ENCODE data around the gene DNAJC18.

The DNAJC18 gene

GRCh38 chr5:139425497-139425896, 13.8 kb downstream of the DNAJC18 start:
- no peak for ATAC-seq
- TF ChIP-seq, protein P1, sequence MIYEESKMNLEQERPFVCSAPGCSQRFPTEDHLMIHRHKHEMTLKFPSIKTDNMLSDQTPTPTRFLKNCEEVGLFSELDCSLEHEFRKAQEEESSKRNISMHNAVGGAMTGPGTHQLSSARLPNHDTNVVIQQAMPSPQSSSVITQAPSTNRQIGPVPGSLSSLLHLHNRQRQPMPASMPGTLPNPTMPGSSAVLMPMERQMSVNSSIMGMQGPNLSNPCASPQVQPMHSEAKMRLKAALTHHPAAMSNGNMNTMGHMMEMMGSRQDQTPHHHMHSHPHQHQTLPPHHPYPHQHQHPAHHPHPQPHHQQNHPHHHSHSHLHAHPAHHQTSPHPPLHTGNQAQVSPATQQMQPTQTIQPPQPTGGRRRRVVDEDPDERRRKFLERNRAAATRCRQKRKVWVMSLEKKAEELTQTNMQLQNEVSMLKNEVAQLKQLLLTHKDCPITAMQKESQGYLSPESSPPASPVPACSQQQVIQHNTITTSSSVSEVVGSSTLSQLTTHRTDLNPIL (CRISPR knock-in tag; IDR thresholded peaks at IDR 0.05; ENCODE audit: low read depth) = no peak
- TF ChIP-seq TCF4 (CRISPR knock-in tag; IDR thresholded peaks at IDR 0.05; ENCODE audit: borderline replicate concordance) = no peak
- TF ChIP-seq ZNF8 (CRISPR knock-in tag; IDR thresholded peaks at IDR 0.05) = no peak
- TF ChIP-seq, protein P2, sequence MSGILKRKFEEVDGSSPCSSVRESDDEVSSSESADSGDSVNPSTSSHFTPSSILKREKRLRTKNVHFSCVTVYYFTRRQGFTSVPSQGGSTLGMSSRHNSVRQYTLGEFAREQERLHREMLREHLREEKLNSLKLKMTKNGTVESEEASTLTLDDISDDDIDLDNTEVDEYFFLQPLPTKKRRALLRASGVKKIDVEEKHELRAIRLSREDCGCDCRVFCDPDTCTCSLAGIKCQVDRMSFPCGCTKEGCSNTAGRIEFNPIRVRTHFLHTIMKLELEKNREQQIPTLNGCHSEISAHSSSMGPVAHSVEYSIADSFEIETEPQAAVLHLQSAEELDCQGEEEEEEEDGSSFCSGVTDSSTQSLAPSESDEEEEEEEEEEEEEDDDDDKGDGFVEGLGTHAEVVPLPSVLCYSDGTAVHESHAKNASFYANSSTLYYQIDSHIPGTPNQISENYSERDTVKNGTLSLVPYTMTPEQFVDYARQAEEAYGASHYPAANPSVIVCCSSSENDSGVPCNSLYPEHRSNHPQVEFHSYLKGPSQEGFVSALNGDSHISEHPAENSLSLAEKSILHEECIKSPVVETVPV (CRISPR knock-in tag; IDR thresholded peaks at IDR 0.05) = no peak
- TF ChIP-seq ARNTL (CRISPR knock-in tag; IDR thresholded peaks at IDR 0.05; ENCODE audit: borderline replicate concordance, low read depth) = no peak

DNA sequence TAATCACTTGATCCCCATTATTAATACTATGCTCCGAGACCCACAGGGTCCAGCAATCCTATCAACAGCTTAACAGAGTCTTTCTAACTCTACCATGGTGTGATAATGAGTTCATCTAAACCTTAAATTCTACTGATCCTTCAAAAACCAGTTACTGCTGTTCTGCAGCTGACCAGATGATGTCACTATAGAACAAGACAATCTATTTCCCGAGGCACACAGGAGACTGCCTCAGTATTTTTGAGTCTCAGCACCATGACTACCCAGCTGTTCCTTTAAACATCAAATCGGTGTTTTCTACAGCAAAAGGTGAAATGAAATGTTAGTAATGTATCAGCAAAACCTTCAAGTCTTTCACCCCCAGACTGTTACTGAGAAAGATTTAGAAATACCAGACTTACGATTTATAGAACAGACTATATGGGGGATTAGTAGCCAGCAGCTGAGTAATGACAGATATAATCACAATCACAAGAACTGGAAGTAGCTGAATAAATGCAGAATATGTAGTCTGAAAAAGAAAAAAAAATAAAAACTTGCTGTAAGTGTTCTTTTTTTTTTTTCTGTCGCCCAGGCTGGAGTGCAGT, 16.9 kb downstream of the DNAJC18 start:
- ATAC-seq = peak; percentile 94
- TF ChIP-seq GLIS3 (CRISPR knock-in tag; IDR thresholded peaks at IDR 0.05) (no peak), ZNF8 (CRISPR knock-in tag; IDR thresholded peaks at IDR 0.05) (no peak), TCF4 (CRISPR knock-in tag; IDR thresholded peaks at IDR 0.05; ENCODE audit: borderline replicate concordance) (no peak), ZC3H10 (CRISPR knock-in tag; IDR thresholded peaks at IDR 0.05) (no peak), ZNF70 (CRISPR knock-in tag; IDR thresholded peaks at IDR 0.05) (no peak), TOX (CRISPR knock-in tag; IDR thresholded peaks at IDR 0.05; ENCODE audit: borderline replicate concordance) (no peak), CSDC2 (CRISPR knock-in tag; IDR thresholded peaks at IDR 0.05) (no peak), ARNTL (CRISPR knock-in tag; IDR thresholded peaks at IDR 0.05; ENCODE audit: borderline replicate concordance, low read depth) (no peak), ZNF565 (CRISPR knock-in tag; conservative IDR thresholded peaks at IDR 0.05; ENCODE audit: low read depth) (no peak), BACH2 (CRISPR knock-in tag; IDR thresholded peaks at IDR 0.05; ENCODE audit: borderline replicate concordance) (no peak), ISL1 (CRISPR knock-in tag; IDR thresholded peaks at IDR 0.05) (no peak), RARB (CRISPR knock-in tag; IDR thresholded peaks at IDR 0.05) (no peak)
- TF ChIP-seq, protein P1 (CRISPR knock-in tag; IDR thresholded peaks at IDR 0.05; ENCODE audit: low read depth) = no peak
- TF ChIP-seq, protein P3, sequence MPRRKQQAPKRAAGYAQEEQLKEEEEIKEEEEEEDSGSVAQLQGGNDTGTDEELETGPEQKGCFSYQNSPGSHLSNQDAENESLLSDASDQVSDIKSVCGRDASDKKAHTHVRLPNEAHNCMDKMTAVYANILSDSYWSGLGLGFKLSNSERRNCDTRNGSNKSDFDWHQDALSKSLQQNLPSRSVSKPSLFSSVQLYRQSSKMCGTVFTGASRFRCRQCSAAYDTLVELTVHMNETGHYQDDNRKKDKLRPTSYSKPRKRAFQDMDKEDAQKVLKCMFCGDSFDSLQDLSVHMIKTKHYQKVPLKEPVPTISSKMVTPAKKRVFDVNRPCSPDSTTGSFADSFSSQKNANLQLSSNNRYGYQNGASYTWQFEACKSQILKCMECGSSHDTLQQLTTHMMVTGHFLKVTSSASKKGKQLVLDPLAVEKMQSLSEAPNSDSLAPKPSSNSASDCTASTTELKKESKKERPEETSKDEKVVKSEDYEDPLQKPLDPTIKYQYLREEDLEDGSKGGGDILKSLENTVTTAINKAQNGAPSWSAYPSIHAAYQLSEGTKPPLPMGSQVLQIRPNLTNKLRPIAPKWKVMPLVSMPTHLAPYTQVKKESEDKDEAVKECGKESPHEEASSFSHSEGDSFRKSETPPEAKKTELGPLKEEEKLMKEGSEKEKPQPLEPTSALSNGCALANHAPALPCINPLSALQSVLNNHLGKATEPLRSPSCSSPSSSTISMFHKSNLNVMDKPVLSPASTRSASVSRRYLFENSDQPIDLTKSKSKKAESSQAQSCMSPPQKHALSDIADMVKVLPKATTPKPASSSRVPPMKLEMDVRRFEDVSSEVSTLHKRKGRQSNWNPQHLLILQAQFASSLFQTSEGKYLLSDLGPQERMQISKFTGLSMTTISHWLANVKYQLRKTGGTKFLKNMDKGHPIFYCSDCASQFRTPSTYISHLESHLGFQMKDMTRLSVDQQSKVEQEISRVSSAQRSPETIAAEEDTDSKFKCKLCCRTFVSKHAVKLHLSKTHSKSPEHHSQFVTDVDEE (CRISPR knock-in tag; IDR thresholded peaks at IDR 0.05) = no peak
- TF ChIP-seq, protein P4, sequence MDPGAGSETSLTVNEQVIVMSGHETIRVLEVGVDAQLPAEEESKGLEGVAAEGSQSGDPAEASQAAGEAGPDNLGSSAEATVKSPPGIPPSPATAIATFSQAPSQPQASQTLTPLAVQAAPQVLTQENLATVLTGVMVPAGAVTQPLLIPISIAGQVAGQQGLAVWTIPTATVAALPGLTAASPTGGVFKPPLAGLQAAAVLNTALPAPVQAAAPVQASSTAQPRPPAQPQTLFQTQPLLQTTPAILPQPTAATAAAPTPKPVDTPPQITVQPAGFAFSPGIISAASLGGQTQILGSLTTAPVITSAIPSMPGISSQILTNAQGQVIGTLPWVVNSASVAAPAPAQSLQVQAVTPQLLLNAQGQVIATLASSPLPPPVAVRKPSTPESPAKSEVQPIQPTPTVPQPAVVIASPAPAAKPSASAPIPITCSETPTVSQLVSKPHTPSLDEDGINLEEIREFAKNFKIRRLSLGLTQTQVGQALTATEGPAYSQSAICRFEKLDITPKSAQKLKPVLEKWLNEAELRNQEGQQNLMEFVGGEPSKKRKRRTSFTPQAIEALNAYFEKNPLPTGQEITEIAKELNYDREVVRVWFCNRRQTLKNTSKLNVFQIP (CRISPR knock-in tag; IDR thresholded peaks at IDR 0.05; ENCODE audit: borderline replicate concordance, low read depth) = no peak

DNA sequence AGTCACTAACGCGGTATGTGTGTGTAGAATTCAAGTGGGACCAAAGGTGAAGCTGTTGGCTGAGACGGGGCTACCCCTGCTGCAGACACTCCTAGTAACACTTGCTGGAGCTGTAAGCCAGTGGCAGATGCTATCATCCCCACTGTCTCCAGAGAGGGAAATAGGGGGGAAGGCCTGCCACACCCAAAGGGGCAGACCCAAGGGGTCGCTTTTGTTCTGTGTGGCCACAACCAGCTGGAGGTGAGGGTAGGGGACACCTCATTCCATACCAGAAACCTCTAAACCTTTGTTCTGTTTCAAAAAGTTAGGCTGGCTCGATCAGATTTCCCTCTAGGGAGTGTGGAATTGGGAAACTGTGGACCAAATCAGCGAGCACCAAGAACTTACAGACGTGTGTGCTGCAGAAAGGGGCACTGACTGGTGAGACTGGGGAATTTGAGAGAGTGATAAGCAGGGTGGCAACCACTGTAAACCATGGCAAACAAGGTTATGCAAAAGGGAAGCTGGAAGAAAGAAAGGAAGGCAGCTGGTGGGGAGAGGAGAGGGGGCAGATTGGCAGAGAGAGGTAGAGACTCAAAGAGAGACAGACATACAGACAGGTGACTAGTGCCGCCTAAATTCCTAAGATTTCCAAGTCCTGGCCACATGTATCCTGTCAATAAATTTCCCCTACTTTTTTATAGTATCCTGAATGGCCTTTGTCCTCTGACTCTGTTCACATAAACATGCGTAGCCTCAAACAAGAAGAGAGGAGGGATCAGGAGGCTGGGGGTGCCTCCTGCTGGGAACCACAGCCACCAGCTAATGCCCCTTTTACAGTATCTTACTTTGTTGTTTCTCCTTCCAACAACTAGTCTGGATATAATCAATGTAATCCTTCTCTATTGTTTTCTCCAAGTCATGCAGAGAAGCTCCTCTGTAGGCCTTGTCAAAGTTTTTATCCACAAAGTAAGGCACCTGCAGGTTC, 19.8 kb downstream of the DNAJC18 start:
- TF ChIP-seq TCF4 (CRISPR knock-in tag; IDR thresholded peaks at IDR 0.05; ENCODE audit: borderline replicate concordance) (no peak), ZNF8 (CRISPR knock-in tag; IDR thresholded peaks at IDR 0.05) (no peak), BACH2 (CRISPR knock-in tag; IDR thresholded peaks at IDR 0.05; ENCODE audit: borderline replicate concordance) (no peak), SNAI2 (CRISPR knock-in tag; IDR thresholded peaks at IDR 0.05) (no peak), ISL1 (CRISPR knock-in tag; IDR thresholded peaks at IDR 0.05) (no peak), OSR1 (CRISPR knock-in tag; IDR thresholded peaks at IDR 0.05) (no peak), PPARA (CRISPR knock-in tag; IDR thresholded peaks at IDR 0.05; ENCODE audit: borderline replicate concordance) (no peak), ESRRG (CRISPR knock-in tag; IDR thresholded peaks at IDR 0.05) (no peak)
- TF ChIP-seq, protein P2 (CRISPR knock-in tag; IDR thresholded peaks at IDR 0.05) = no peak
- TF ChIP-seq, protein P5, sequence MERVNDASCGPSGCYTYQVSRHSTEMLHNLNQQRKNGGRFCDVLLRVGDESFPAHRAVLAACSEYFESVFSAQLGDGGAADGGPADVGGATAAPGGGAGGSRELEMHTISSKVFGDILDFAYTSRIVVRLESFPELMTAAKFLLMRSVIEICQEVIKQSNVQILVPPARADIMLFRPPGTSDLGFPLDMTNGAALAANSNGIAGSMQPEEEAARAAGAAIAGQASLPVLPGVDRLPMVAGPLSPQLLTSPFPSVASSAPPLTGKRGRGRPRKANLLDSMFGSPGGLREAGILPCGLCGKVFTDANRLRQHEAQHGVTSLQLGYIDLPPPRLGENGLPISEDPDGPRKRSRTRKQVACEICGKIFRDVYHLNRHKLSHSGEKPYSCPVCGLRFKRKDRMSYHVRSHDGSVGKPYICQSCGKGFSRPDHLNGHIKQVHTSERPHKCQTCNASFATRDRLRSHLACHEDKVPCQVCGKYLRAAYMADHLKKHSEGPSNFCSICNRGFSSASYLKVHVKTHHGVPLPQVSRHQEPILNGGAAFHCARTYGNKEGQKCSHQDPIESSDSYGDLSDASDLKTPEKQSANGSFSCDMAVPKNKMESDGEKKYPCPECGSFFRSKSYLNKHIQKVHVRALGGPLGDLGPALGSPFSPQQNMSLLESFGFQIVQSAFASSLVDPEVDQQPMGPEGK (CRISPR knock-in tag; IDR thresholded peaks at IDR 0.05; ENCODE audit: borderline replicate concordance) = no peak
- TF ChIP-seq, protein P1 (CRISPR knock-in tag; IDR thresholded peaks at IDR 0.05; ENCODE audit: low read depth) = no peak

More for the DNA sequence above, 19.8 kb downstream of the DNAJC18 start:
- ATAC-seq = no peak
